ENCODE data around the gene OTUD1.

OTUD1 gene

GRCh38 chr10:23469596-23470237 is 30.8 kb downstream of the OTUD1 start:
- FAIRE-seq, result no peak

GRCh38 chr10:23472181-23472580 is 33.3 kb downstream of the OTUD1 start:
- no peak for FAIRE-seq

- FAIRE-seq, result no peak
Observed at GRCh38 chr10:23474081-23474480, 35.2 kb downstream of the OTUD1 start.

GRCh38 chr10:23474626-23475025 is 35.8 kb downstream of the OTUD1 start:
- no peak for FAIRE-seq

- no peak for FAIRE-seq
Observed at GRCh38 chr10:23478570-23478969, 39.7 kb downstream of the OTUD1 start.

- FAIRE-seq, result no peak
Observed at GRCh38 chr10:23479798-23480473, 41.1 kb downstream of the OTUD1 start.

GRCh38 chr10:23481363-23481961 is 42.6 kb downstream of the OTUD1 start:
- no peak for FAIRE-seq

- FAIRE-seq, result no peak
Observed at GRCh38 chr10:23490115-23490514, 51.2 kb downstream of the OTUD1 start.
